HG03439 (cell line): ENCODE results near the gene PSME1.
A peak's percentile ranks its signal among the peaks of the same experiment; 100 is the strongest.

Source experiments
- ATAC-seq: cut with Tn5 transposase; IDR thresholded peaks from one replicate; pipeline ENCODE4 v1.9.1; 2021; ENCODE audit warnings: mild to moderate bottlenecking, moderate library complexity; ENCODE audit not compliant: unreplicated experiment

The PSME1 gene

GRCh38 chr14:24167469-24168114 lies 31.6 kb downstream of the PSME1 start:
- no peak for ATAC-seq

DNA sequence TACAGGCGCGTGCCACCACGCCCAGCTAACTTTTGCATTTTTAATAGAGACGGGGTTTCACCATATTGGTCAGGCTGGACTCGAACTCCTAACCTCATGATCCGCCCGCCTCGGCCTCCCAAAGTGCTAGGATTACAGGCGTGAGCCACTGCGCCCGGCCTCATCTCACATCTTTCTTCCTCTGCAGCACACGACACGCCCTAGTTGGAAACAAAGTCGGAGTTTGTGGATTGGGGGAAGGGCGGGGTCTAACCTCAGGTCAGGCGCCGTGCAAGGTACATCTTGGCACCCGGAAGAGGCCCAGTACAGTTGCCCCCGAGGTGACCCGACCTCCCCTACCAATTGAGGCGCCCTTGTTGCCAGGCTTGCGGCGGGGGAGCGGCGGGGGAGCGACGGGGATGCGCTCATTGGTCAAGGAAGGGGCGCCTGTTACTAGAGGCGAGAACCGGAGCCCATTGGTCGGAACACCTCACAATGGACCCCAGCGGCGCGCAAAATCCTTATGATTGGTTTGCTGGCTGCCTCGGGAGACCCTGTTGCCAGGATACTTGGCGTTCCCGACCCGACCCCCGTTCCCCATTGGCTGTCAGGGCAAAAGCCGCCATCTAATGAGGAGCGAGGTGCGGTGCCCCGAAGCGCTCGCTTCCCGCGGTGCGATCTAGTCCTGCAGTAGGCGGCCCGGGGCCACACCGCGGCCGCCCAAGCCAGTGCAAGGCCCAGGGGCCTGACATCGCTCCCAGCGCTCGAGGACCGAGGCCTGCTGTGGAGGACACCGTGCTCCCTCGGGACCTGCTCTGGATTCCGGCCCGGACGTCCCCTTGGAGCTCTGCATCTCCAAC lies 35.6 kb downstream of the PSME1 start, which contains the start of gene REC8:
REC8 (plus strand) TSS at position 659 of the 839 bp plus-strand sequence. CDS start 473 bp downstream, outside the sequence.
- ATAC-seq, result peak; percentile 63

DNA sequence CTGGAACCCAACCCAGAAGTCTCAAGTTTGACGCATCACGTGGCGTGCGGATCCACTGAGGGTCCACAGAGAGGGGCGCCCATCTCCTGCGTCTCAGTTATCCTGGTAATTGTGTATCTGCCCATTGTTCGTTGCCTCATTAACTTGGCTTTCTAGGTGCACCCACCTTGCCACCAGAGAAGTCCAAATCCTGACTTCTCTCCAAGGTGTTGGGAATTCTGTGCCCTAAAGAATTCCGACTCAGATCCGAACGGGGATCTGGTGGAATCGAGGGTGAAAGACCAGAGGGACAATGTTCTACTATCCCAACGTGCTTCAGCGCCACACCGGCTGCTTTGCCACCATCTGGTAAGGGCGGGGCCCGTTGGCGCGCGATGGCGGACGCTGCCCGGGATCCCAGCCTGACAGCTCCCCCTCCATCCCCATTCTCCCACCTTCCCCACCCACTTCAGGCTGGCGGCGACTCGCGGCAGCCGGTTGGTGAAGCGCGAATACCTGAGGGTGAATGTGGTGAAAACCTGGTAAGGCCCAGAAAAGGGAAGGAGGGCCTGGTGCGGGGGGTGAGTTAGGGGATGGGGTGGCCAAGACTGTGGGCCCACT lies 36.4 kb downstream of the PSME1 start:
- ATAC-seq, result no peak

DNA sequence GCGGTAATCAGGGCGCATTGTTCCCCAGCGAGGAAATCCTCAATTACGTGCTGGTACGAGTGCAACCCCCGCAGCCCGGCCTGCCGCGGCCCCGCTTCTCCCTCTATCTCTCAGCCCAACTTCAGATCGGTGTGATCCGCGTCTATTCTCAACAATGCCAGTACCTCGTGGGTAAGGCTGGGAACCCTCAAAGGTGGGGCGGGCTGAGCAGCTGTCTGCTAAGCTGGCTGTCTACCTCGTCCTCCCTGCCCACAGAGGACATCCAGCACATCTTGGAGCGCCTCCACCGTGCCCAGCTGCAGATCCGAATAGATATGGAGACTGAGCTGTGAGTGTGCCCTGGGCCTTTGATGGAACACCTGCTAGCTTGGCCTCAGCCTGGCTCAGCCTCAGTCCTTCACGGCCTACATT lies 36.9 kb downstream of the PSME1 start:
- no peak for ATAC-seq

DNA sequence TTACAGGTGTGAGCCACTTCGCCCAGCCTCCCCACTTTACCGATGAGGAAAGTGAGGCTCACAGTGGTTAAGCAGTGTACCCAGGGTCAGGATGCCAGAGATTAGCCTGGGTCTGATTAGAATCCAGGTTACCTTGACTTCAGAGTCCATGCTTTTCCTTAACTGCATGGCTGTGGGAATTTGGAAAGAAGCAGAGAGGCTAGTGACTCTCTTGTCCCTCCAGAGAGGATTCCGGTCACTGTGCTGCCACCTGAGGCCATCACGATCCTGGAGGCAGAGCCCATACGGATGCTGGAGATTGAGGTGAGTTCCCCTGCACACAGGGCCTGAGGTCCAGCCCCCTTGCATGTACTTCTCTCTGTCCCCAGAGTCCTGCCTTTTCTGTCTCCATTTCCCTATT lies 40.6 kb downstream of the PSME1 start:
- no peak for ATAC-seq

DNA sequence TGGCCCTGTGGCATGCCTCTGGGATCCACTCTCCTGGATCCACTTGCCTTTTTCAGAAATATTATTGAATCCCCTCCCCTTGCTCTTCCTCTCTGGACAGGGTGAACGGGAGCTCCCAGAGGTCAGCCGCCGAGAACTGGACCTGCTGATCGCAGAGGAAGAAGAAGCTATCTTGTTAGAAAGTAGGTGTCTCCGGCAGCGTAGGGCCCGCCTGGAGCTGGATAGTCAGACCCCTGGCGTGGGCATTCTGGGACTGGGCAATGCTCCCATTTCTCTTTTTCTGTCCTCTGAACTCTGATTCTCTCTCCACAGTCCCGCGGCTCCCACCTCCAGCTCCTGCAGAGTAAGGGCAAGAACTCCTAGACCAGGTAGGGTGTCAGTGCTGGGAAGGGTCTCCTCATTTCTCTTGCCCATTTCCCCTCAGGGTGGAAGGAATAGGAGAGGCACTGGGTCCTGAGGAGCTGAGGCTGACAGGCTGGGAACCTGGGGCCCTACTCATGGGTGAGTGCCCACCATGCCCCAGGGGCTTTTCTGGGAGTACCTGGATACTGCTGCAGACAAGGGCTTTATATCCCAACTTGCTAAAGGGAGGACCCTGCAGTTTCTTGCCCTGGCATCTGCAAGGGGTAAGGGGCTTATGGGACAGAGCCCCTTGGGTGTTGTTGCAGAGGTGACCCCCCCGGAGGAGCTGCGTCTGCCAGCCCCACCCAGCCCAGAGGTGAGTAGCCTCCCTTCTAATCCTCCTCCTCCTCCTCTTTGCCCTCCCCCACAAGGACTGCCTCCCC lies 41.2 kb downstream of the PSME1 start:
- ATAC-seq, result no peak

DNA sequence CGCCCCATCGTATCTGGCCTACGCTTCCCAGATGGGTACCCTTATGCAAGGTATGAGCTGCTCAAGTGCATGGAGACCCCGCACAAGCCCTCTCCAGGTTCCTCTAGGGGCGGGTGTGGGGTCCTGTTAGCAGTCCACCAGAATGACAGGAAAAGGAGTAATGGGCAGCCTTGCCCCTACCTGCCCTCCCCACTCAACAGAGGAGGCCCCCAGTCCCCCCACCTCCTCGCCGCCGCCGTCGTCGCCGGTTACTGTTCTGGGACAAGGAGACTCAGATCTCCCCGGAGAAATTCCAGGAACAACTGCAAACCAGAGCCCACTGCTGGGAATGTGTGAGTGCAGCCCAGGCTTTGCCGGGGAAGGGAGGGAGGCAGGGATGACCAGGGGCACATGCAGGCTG lies 41.9 kb downstream of the PSME1 start:
- no peak for ATAC-seq

- no peak for ATAC-seq
These were observed 42.6 kb downstream of the PSME1 start for GRCh38 chr14:24178399-24179178.

- ATAC-seq, result no peak
These were observed 43.4 kb downstream of the PSME1 start for GRCh38 chr14:24179294-24179960.

DNA sequence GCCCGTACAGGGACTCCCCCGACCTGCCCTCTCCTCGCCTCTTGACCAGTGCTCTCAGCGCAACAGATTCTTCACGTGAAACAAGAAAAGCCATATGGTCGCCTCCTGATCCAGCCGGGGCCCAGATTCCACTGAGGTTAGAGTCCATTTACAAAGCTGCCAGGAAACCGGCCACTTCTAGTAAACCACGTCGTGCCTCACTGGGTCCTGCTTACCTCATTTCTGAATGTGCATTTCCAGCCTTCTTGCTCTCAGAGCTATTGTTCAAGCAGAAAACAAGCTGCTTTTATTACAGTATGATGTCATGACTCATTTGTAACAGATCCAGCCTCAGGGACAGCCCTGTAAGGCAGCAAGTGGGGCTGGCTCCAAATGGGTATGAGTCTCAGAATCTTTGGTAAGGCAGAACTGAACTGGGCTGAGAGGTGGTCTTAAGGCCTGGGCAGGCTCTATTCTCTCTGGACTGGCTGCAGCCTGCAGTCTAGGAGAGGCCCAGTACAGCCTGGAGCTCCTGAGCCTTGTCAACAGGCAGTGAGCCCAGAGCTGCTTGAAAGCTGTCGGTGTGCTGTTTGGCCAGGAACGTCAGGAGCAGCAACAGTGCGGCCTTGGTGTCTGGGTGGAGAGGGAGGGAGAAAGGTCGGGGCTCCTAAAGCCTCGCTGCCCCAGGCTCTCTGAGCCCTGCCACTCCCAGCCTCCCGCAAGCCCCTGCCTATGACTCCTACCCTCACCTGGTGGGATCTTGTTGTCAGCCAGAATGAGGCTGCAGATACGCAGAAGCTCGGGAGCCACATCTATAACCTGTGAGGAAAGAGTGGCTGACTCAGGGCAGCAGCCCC lies 44.2 kb downstream of the PSME1 start:
- ATAC-seq, result no peak

- ATAC-seq, result no peak
These were observed 45.5 kb downstream of the PSME1 start for GRCh38 chr14:24181371-24182077.

GRCh38 chr14:24182110-24182882 lies 46.3 kb downstream of the PSME1 start:
- ATAC-seq, result no peak

DNA sequence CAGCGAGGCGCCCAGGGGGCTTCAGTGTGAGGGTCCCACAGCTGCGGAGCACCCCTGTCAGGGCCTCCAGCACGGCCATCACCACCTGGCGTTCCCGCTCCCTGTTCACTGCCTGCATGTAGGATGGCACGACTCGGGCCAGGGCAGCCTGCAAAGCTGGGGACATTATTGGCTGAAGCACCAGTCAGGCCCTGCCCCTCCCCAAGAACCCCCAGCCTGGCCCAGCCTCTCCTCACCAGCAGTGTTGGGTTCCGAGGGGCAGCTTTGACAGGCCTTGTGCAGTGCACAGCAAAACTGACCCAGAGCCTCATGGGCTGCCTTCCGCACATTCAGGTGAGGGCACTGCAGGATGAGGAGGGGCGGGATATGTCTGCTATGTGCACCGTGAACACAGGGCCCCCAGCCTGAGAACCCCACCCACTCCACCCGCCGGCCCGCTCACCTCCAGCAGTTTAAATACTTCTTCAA lies 47.1 kb downstream of the PSME1 start:
- no peak for ATAC-seq

DNA sequence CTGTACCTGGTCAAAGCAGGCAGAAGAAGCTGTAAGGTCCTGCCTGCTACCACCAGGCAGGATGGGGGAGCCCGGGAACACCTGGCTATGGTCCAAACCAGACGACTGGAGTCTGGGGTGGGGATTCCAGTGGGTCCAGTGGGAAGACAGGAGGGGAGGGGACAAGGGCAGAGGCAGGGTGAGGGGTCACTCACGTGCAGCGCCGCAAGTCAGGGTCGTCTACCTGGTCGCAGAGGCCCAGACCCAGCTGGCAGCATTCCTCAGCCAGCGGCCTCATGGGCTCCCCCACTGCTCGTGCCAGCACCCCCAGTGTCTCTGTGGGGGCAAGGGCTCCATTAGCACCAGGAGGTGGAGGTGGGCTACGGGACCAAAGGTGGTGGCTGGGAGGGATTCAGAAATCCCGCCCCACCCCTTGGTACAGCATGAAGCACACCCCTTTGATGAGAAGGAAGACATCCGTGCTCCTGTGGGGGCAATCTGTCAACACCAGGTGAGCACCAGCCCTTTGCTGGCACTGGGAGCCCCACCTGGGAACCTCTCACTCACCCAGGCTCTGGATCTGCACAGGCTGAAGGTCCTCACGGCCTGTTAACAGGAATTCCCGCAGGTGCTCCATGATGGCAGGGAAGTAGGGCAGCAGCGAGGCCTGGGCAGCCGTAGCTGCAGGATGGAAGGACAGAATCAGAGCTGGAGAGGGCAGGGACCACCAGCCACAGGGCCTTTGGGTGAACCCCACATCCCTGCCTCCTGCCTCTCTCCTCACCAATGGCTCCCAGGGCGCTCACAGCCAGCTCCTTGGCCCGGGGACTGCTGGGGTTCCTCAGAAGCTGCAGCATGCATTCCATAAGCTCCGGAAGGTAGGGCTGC lies 48.3 kb downstream of the PSME1 start:
- no peak for ATAC-seq

- no peak for ATAC-seq
These were observed 49.0 kb downstream of the PSME1 start for GRCh38 chr14:24185026-24185425.

- ATAC-seq, result no peak
These were observed 49.7 kb downstream of the PSME1 start for GRCh38 chr14:24185741-24186140.
